Measurements from ENCODE around the gene TSHZ2. TPM values are rescaled to one million over a fixed set of nuclear protein-coding genes. Genes with fewer than 3 reads are reported as not detected.

TSHZ2 gene
- total and polyA plus RNA-seq, 2 of the 4 experiments (the other 2 are of a cell fraction), result under 0.01 to 0.02 TPM

- ATAC-seq (ENCODE audit: low read depth), result no peak
- Histone ChIP-seq H3K9me1 (ENCODE audit: insufficient read depth, low read length) (no peaks in the 10 kb centered on the region), H2AFZ (replicated peaks; ENCODE audit: low read length, poor library complexity) (no peak overlapping the region), H3K14ac (replicated peaks; ENCODE audit: low read depth, low read length) (no peak overlapping the region), H2AK9ac (replicated peaks; ENCODE audit: low read depth, low read length, poor library complexity) (no peak overlapping the region), H2BK15ac (ENCODE audit: low read depth, low read length) (no peak overlapping the region), H3K18ac (ENCODE audit: low read depth, low read length) (no peak overlapping the region), H3K4me1 (ENCODE audit: control insufficient read depth, insufficient read depth, low read length) (no peaks in the 10 kb centered on the region), H3K4me2 (ENCODE audit: low read depth, low read length) (no peak overlapping the region), H4K5ac (ENCODE audit: low read depth, low read length) (no peak overlapping the region), H3K9ac (ENCODE audit: low read depth, low read length) (no peak overlapping the region), H2AK5ac (ENCODE audit: low read depth, low read length) (no peak overlapping the region), H3K4ac (ENCODE audit: low read depth, low read length) (no peak overlapping the region), H3K9me3 (ENCODE audit: control insufficient read depth, insufficient read depth, low read length) (no peaks in the 10 kb centered on the region), H4K91ac (ENCODE audit: insufficient read depth, low read depth, low read length) (no peak overlapping the region; the same call in 1 of the 2 replicates), H2BK120ac (ENCODE audit: low read depth, low read length) (no peak overlapping the region), H3K56ac (ENCODE audit: extremely low read depth, insufficient read depth, low read length) (no peak overlapping the region), H2BK5ac (ENCODE audit: low read depth, low read length, poor library complexity, severe bottlenecking) (no peak overlapping the region), H3K4me3 (ENCODE audit: insufficient read depth, low read depth, low read length) (no peak overlapping the region), H4K20me1 (ENCODE audit: insufficient read depth, low read length) (no peaks in the 10 kb centered on the region), H3K79me1 (ENCODE audit: low read depth in 1 of 2, low read length in 2 of 2) (no peaks in the 10 kb centered on the region), H3K27ac (ENCODE audit: insufficient read depth, low read length) (no peak overlapping the region; the same call in 1 of the 2 replicates), H3K23ac (ENCODE audit: low read depth, low read length) (no peak overlapping the region), H2BK20ac (ENCODE audit: low read depth, low read length) (no peak overlapping the region), H3K36me3 (ENCODE audit: control insufficient read depth, insufficient read depth, low read length) (no peaks in the 10 kb centered on the region), H4K8ac (ENCODE audit: low read depth in 2 of 2, low read length in 2 of 2) (no peak overlapping the region), H3K27me3 (ENCODE audit: control insufficient read depth, insufficient read depth, low read length) (no peaks in the 10 kb centered on the region)
- intact Hi-C loops (cut with micrococcal nuclease), result no loop called here
- TF ChIP-seq, protein P1, sequence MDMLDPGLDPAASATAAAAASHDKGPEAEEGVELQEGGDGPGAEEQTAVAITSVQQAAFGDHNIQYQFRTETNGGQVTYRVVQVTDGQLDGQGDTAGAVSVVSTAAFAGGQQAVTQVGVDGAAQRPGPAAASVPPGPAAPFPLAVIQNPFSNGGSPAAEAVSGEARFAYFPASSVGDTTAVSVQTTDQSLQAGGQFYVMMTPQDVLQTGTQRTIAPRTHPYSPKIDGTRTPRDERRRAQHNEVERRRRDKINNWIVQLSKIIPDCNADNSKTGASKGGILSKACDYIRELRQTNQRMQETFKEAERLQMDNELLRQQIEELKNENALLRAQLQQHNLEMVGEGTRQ (IDR thresholded peaks at IDR 0.05; ENCODE audit: low read depth, low read length), result no peak
- TF ChIP-seq FOS (IDR thresholded peaks at IDR 0.05; ENCODE audit: low read depth, low read length) (no peak), SMC3 (IDR thresholded peaks at IDR 0.05; ENCODE audit: low read depth, low read length) (no peak), MAFK (IDR thresholded peaks at IDR 0.05; ENCODE audit: low read depth, low read length) (no peak), RFX5 (IDR thresholded peaks at IDR 0.05; ENCODE audit: low read depth, low read length) (no peak), RCOR1 (IDR thresholded peaks at IDR 0.05; ENCODE audit: insufficient replicate concordance, low read length) (no peak), CHD1 (IDR thresholded peaks at IDR 0.05; ENCODE audit: low read depth, low read length) (no peak), MAZ (IDR thresholded peaks at IDR 0.05; ENCODE audit: borderline replicate concordance, low read depth, low read length) (no peak), NFE2L2 (IDR thresholded peaks at IDR 0.05; ENCODE audit: low read depth, low read length) (no peak), CEBPB (IDR thresholded peaks at IDR 0.05; ENCODE audit: low read depth, low read length) (no peak), ELK1 (IDR thresholded peaks at IDR 0.05; ENCODE audit: borderline replicate concordance, low read depth, low read length) (no peak), RAD21 (IDR thresholded peaks at IDR 0.05; ENCODE audit: low read length) (no peak), POLR2A (IDR thresholded peaks at IDR 0.05; ENCODE audit: low read depth, low read length) (no peak), MXI1 (IDR thresholded peaks at IDR 0.05; ENCODE audit: borderline replicate concordance, low read depth, low read length) (no peak), BHLHE40 (IDR thresholded peaks at IDR 0.05; ENCODE audit: low read depth, low read length) (no peak)
- TF ChIP-seq, protein P2, sequence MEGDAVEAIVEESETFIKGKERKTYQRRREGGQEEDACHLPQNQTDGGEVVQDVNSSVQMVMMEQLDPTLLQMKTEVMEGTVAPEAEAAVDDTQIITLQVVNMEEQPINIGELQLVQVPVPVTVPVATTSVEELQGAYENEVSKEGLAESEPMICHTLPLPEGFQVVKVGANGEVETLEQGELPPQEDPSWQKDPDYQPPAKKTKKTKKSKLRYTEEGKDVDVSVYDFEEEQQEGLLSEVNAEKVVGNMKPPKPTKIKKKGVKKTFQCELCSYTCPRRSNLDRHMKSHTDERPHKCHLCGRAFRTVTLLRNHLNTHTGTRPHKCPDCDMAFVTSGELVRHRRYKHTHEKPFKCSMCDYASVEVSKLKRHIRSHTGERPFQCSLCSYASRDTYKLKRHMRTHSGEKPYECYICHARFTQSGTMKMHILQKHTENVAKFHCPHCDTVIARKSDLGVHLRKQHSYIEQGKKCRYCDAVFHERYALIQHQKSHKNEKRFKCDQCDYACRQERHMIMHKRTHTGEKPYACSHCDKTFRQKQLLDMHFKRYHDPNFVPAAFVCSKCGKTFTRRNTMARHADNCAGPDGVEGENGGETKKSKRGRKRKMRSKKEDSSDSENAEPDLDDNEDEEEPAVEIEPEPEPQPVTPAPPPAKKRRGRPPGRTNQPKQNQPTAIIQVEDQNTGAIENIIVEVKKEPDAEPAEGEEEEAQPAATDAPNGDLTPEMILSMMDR (conservative IDR thresholded peaks at IDR 0.05; ENCODE audit: low read depth, low read length), result no peak
- ChIA-PET POLR2A (ENCODE audit: unreplicated experiment) (no interaction called here), CTCF (no interaction called here)
- no CpG with 5 or more reads among the region's 3 CpGs for WGBS, 2 experiments (ENCODE audit: extremely low coverage in 2 of 2, insufficient read length in 1 of 2)
- no peak for DNase-seq
- in situ Hi-C loops (cut with MboI; ENCODE audit: low sequenced_read_pairs), result no loop called here
- dilution Hi-C loops (cut with HindIII; ENCODE audit: low sequenced_read_pairs, unreplicated experiment), result no loop called here
- no TSS peak for BruUV-seq (replicated peaks)
These were observed 332.0 kb downstream of the TSHZ2 start for GRCh38 chr20:53304146-53304545.

Measured in IMR-90 (cell line).